Measurements from ENCODE around the gene ABCC11.

The ABCC11 gene

DNA sequence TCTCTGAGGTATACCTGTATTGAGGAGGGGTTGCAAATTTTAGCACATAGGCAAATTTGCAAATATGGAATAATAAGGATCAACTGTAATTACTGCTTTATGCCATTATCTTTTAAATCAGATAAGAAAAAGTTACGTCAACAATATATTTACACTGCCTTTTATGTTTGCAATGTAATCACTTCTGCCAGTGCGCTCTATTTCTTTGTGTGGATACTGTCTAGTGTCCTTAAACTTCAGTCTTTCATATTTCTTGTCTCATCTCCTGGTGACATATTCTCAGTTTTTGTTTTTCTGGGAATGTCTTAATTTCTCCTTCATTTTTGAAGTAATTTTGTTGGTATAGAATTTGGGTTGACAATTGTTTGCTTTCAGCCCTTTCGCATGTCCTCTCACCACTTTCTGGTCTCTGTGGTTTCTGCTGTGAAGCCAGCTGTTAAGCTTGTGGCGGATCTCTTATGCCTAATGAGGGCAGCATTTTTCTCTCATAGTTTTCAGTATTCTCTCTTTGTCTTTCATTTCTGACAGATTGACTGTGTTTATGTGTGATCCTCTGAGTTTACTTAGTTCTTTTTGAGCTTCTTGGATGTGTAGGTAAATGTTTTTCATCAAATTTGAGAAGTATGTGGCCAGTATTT lies 37.6 kb upstream of the ABCC11 start:
- TF ChIP-seq, protein P1, sequence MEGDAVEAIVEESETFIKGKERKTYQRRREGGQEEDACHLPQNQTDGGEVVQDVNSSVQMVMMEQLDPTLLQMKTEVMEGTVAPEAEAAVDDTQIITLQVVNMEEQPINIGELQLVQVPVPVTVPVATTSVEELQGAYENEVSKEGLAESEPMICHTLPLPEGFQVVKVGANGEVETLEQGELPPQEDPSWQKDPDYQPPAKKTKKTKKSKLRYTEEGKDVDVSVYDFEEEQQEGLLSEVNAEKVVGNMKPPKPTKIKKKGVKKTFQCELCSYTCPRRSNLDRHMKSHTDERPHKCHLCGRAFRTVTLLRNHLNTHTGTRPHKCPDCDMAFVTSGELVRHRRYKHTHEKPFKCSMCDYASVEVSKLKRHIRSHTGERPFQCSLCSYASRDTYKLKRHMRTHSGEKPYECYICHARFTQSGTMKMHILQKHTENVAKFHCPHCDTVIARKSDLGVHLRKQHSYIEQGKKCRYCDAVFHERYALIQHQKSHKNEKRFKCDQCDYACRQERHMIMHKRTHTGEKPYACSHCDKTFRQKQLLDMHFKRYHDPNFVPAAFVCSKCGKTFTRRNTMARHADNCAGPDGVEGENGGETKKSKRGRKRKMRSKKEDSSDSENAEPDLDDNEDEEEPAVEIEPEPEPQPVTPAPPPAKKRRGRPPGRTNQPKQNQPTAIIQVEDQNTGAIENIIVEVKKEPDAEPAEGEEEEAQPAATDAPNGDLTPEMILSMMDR (conservative IDR thresholded peaks at IDR 0.05), result no peak; the same call in 1 of the 2 replicates
- TF ChIP-seq ZFX (IDR thresholded peaks at IDR 0.05), result no peak
- peak overlapping the region; percentile 52; the same call in 1 of the 2 replicates for H3K27ac ChIP-seq

DNA sequence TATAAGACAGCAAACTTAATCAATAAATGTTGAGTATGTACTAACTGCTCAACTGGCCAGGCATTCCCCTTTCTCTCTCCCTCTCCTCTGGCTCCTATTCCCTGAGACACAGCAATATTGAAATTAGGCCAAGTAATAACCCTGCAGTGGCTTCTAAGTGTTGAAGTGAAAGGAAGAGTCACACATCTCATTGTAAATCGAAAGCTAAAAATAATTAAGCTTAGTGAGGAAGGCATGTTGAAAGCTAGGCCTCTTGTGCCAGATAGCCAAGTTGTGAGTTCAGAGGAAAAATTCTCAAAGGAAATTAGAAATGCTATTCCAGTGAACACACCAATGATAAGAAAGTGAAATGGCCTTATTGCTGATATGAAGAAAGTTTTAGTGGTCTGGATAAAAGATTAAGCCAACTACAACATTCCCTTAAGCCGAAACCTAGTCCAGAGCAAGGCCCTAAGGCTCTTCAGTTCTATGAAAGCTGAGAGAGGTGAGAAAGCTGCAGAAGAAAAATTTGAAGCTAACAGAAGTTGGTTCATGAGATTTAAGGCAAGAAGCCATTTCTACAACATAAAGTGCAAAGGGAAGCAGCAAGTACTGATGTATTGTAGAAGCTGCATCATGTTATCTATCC lies 35.4 kb upstream of the ABCC11 start:
- no peak for TF ChIP-seq ZFX (IDR thresholded peaks at IDR 0.05)
- TF ChIP-seq, protein P1 (conservative IDR thresholded peaks at IDR 0.05), result no peak

DNA sequence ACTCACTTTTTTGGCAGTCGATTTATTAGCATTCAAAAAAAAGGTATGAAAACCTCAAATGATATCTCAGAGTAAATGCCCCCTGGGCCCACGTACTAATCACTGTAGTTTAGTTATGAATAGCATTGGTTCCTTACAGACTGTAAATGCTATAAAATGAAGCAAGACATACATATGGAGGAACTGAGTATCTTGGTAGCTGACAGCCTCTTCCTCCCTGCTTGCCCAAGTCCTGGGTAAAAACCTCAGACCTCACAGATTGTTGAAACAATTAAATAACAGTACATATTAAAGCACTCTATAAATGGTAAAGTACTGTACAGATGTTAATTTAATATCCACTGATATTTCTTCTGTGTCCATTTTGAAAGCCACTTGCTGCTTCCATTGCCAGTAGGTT lies 33.2 kb upstream of the ABCC11 start:
- TF ChIP-seq, protein P1 (conservative IDR thresholded peaks at IDR 0.05), result no peak
- TF ChIP-seq ZFX (IDR thresholded peaks at IDR 0.05), result no peak

More for the DNA sequence above, 35.4 kb upstream of the ABCC11 start:
- no peak overlapping the region for H3K27ac ChIP-seq

DNA sequence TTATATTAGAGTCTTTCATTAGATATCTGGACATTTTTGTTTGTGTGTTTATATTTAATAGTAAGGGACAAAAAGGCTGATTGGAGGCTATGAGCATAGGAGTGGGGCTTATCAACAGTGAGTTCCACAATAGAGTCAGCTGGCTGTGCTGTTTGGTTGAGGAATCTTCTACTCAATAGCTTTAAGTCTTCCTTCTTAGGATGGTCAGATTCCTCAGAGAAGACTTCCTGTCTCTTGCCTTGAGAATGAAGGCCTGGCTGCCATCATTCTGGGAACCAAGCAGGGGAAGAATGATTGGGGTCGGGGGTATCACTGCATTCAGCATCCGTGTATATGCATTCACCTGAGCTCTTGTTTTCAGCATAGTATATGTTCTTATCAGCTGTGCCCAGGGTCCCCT lies 31.9 kb upstream of the ABCC11 start:
- TF ChIP-seq, protein P1 (conservative IDR thresholded peaks at IDR 0.05), result no peak
- TF ChIP-seq ZFX (IDR thresholded peaks at IDR 0.05), result no peak
- H3K27ac ChIP-seq, result no peak overlapping the region

More for the DNA sequence above, 33.2 kb upstream of the ABCC11 start:
- H3K27ac ChIP-seq, result no peak overlapping the region

DNA sequence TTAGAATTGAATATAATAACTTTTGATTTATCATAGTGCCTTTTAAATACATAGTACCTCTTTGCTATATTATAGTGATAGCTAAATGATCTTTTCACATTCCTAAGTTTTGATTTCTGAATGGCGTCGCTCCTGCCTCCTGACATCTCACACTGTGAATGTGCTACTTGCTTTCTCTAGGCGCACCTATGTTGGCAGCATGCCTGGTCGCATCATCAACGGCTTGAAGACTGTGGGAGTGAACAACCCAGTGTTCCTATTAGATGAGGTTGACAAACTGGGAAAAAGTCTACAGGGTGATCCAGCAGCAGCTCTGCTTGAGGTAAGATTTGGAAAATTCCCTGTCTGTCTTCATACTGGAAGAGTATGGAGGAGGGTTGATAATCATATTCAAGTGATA lies 29.8 kb upstream of the ABCC11 start:
- no peak for TF ChIP-seq ZFX (IDR thresholded peaks at IDR 0.05)
- TF ChIP-seq, protein P1 (conservative IDR thresholded peaks at IDR 0.05), result no peak

DNA sequence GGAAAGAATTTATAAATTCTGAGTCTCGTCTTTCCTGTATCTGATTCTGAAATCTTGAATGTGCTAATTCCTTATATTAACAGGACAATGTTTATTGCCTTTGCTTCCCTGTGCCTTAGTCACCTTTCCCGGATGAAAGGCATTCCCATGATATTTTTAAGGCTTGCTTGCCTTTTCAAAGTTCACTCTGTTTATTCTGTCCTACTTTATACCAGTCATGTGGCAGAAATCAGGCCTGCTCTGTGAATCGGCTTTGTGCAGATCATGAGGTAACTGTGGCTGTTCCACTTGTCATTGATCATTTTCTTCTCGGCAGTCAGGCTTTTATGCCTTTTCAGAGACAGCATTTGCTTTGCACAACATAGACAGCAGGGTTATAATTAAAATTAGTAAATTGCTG lies 28.8 kb upstream of the ABCC11 start:
- no peak overlapping the region for H3K27ac ChIP-seq
- TF ChIP-seq ZFX (IDR thresholded peaks at IDR 0.05), result no peak
- TF ChIP-seq, protein P1 (conservative IDR thresholded peaks at IDR 0.05), result no peak

More for the DNA sequence above, 29.8 kb upstream of the ABCC11 start:
- H3K27ac ChIP-seq, result no peak overlapping the region

DNA sequence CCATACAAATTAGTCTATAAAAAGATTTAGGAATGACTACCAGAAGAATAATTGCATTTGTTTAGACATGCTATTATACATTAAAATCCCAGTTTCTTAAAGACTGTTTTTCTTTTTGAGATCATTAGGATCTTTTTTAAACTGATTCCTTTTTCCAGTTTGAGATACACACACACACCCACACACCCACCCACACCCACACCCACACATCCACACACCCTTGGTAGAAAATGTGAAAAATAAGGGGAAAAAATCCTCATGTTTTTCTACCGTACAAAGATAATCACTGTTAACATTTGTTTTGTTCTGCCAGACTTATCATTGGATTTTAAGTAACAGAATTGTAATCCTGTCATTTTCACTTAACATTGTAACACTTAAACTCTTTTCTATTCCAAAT lies 27.1 kb upstream of the ABCC11 start:
- H3K27ac ChIP-seq, result no peak overlapping the region
- TF ChIP-seq ZFX (IDR thresholded peaks at IDR 0.05), result no peak
- TF ChIP-seq, protein P1 (conservative IDR thresholded peaks at IDR 0.05), result no peak
